D341Med (cell line): ENCODE results near the gene PRDM7.
A peak's percentile ranks its signal among the peaks of the same experiment; 100 is the strongest.
"Not testable (repeated sequence)": the region's sequence is repeated elsewhere in the genome, so short reads cannot be mapped to it uniquely, and the experiment has no call there.

ENCODE experiments used
- DNase-seq: peaks from one replicate; pipeline ENCODE4 v3.0.0; 2012; ENCODE audit warnings: low spot score

The PRDM7 gene

GRCh38 chr16:90077240-90077756 lies at the start of gene PRDM7:
TSS of gene PRDM7 (minus strand) at chr16:90077331. CDS start at chr16:90075910, 1,421 bp downstream.
- DNase-seq = peak; percentile 97

- DNase-seq = not testable (repeated sequence)
Measured at GRCh38 chr16:90121846-90122245, 44.7 kb upstream of the PRDM7 start.

GRCh38 chr16:90107617-90108016 lies 30.5 kb upstream of the PRDM7 start:
- not testable (repeated sequence) for DNase-seq

GRCh38 chr16:90107060-90107459 lies 29.9 kb upstream of the PRDM7 start:
- not testable (repeated sequence) for DNase-seq

GRCh38 chr16:90106271-90106670 lies 29.1 kb upstream of the PRDM7 start:
- not testable (repeated sequence) for DNase-seq

GRCh38 chr16:90104725-90105124 lies 27.6 kb upstream of the PRDM7 start:
- DNase-seq = not testable (repeated sequence)

- not testable (repeated sequence) for DNase-seq
Measured at GRCh38 chr16:90102086-90102884, 25.2 kb upstream of the PRDM7 start.

- DNase-seq = not testable (repeated sequence)
Measured at GRCh38 chr16:90101332-90101731, 24.2 kb upstream of the PRDM7 start.

GRCh38 chr16:90100790-90101189 lies 23.7 kb upstream of the PRDM7 start:
- DNase-seq = not testable (repeated sequence)

GRCh38 chr16:90100229-90100628 lies 23.1 kb upstream of the PRDM7 start:
- not testable (repeated sequence) for DNase-seq

GRCh38 chr16:90098936-90099335 lies 21.8 kb upstream of the PRDM7 start:
- not testable (repeated sequence) for DNase-seq

GRCh38 chr16:90097010-90097684 lies 20.0 kb upstream of the PRDM7 start:
- not testable (repeated sequence) for DNase-seq

GRCh38 chr16:90094791-90095190 lies 17.7 kb upstream of the PRDM7 start:
- not testable (repeated sequence) for DNase-seq

GRCh38 chr16:90094296-90094695 lies 17.2 kb upstream of the PRDM7 start:
- DNase-seq = not testable (repeated sequence)

- DNase-seq = not testable (repeated sequence)
Measured at GRCh38 chr16:90093799-90094198, 16.7 kb upstream of the PRDM7 start.

- DNase-seq = not testable (repeated sequence)
Measured at GRCh38 chr16:90092781-90093180, 15.7 kb upstream of the PRDM7 start.

- DNase-seq = no peak
Measured at GRCh38 chr16:90084215-90084950, 7.3 kb upstream of the PRDM7 start.

- no peak for DNase-seq
Measured at GRCh38 chr16:90083139-90083538, 6.0 kb upstream of the PRDM7 start.

GRCh38 chr16:90081606-90081970 lies 4.5 kb upstream of the PRDM7 start:
- no peak for DNase-seq

- peak; percentile 46 for DNase-seq
Measured at GRCh38 chr16:90078579-90078895, 1.4 kb upstream of the PRDM7 start.

- no peak for DNase-seq
Measured at GRCh38 chr16:90077757-90078578, 837 bp upstream of the PRDM7 start.
